DND-41 (cell line): ENCODE results near the gene NECTIN1.

Experiments
- EZH2 ChIP-seq: IDR thresholded peaks from 3 replicates; pipeline ENCODE4 v1.6.1; 2012; ENCODE audit warnings: borderline replicate concordance, low read depth, mild to moderate bottlenecking, moderate library complexity, low read length, inconsistent platforms; ENCODE audit not compliant: severe bottlenecking
- TF ChIP-seq, protein P1 (sequence below): IDR thresholded peaks from 2 replicates; pipeline ENCODE4 v1.5.1; 2012; ENCODE audit warnings: borderline replicate concordance, low read length, moderate library complexity, mild to moderate bottlenecking; ENCODE audit not compliant: poor library complexity, severe bottlenecking; ENCODE audit errors: extremely low read depth

DNA sequence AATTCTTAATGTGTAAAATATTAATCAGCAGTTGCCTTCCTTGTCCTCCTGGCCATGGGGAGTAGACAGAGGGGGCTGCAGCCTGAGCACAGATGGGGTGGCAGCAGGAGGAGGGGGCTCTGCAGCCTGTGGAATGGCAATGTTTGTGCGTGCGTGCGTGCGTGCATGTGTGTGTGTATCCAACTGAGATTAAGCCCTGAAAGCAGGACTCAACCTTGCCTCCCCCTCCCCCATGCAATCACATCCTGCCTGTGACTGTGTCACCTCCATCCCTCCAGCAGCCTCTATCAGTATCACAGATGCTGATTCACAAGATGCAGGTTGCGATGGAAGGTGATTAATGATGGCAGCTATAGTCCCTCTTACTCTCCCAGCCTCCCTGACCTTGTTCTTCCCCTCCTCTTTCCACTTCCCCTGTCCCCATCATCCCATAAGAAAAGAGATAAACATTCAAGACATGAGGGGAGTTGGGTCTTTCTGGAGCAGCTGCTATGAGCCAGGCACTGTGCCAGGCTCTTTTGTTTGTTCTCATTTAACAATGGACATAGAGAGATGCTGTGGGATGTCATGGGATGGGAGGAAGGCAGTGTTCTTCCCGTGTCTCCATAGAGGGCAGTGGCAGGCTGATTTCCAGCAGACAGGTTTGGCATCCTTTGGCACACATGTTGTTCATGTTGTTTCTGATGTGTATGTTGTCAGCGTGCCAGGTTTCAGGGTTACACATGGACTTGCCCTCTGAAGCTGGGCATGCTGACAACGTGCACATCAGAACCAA lies 43.8 kb upstream of the NECTIN1 start:
- TF ChIP-seq, protein P1, sequence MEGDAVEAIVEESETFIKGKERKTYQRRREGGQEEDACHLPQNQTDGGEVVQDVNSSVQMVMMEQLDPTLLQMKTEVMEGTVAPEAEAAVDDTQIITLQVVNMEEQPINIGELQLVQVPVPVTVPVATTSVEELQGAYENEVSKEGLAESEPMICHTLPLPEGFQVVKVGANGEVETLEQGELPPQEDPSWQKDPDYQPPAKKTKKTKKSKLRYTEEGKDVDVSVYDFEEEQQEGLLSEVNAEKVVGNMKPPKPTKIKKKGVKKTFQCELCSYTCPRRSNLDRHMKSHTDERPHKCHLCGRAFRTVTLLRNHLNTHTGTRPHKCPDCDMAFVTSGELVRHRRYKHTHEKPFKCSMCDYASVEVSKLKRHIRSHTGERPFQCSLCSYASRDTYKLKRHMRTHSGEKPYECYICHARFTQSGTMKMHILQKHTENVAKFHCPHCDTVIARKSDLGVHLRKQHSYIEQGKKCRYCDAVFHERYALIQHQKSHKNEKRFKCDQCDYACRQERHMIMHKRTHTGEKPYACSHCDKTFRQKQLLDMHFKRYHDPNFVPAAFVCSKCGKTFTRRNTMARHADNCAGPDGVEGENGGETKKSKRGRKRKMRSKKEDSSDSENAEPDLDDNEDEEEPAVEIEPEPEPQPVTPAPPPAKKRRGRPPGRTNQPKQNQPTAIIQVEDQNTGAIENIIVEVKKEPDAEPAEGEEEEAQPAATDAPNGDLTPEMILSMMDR, result no peak
- TF ChIP-seq EZH2, result no peak
